Measurements from ENCODE around the gene APEX1. TPM values are rescaled to one million over a fixed set of nuclear protein-coding genes. Genes with fewer than 3 reads are reported as not detected.

APEX1 gene
- total RNA-seq, 1 donor from 2014 or later: 232 TPM

GRCh38 chr14:20477211-20477876 lies 22.3 kb downstream of the APEX1 start:
- Mint-ChIP-seq H3K27ac (ENCODE audit: unreplicated experiment) (peak overlapping the region; percentile 3), H3K36me3 (ENCODE audit: unreplicated experiment) (peaks cover 25% of the 10 kb centered on the region), H3K4me1 (ENCODE audit: unreplicated experiment) (no peaks in the 10 kb centered on the region), H3K4me3 (ENCODE audit: unreplicated experiment) (no peak overlapping the region), H3K9me3 (ENCODE audit: unreplicated experiment) (no peaks in the 10 kb centered on the region), H3K27me3 (ENCODE audit: unreplicated experiment) (peaks cover 5% of the 10 kb centered on the region)
- no peak for TF ChIP-seq CTCF (IDR thresholded peaks at IDR 0.05)
- no peak for DNase-seq (ENCODE audit: extremely low spot score, unreplicated experiment)

- Mint-ChIP-seq H3K4me1 (ENCODE audit: unreplicated experiment) (no peaks in the 10 kb centered on the region), H3K27me3 (ENCODE audit: unreplicated experiment) (peaks cover 19% of the 10 kb centered on the region), H3K4me3 (ENCODE audit: unreplicated experiment) (no peak overlapping the region), H3K27ac (ENCODE audit: unreplicated experiment) (no peak overlapping the region), H3K36me3 (ENCODE audit: unreplicated experiment) (peaks cover 20% of the 10 kb centered on the region), H3K9me3 (ENCODE audit: unreplicated experiment) (no peaks in the 10 kb centered on the region)
- TF ChIP-seq CTCF (IDR thresholded peaks at IDR 0.05): no peak
- DNase-seq (ENCODE audit: extremely low spot score, unreplicated experiment): no peak
Measured at GRCh38 chr14:20478894-20479293, 23.9 kb downstream of the APEX1 start.

- Mint-ChIP-seq H3K27me3 (ENCODE audit: unreplicated experiment) (peaks cover 37% of the 10 kb centered on the region), H3K4me1 (ENCODE audit: unreplicated experiment) (no peaks in the 10 kb centered on the region), H3K27ac (ENCODE audit: unreplicated experiment) (no peak overlapping the region), H3K9me3 (ENCODE audit: unreplicated experiment) (no peaks in the 10 kb centered on the region), H3K36me3 (ENCODE audit: unreplicated experiment) (peaks cover 3% of the 10 kb centered on the region), H3K4me3 (ENCODE audit: unreplicated experiment) (no peak overlapping the region)
- no peak for TF ChIP-seq CTCF (IDR thresholded peaks at IDR 0.05)
- DNase-seq (ENCODE audit: extremely low spot score, unreplicated experiment): no peak
Measured at GRCh38 chr14:20482382-20482781, 27.4 kb downstream of the APEX1 start.

- Mint-ChIP-seq H3K4me3 (ENCODE audit: unreplicated experiment) (no peak overlapping the region), H3K36me3 (ENCODE audit: unreplicated experiment) (no peaks in the 10 kb centered on the region), H3K9me3 (ENCODE audit: unreplicated experiment) (no peaks in the 10 kb centered on the region), H3K27me3 (ENCODE audit: unreplicated experiment) (peaks cover 50% of the 10 kb centered on the region), H3K4me1 (ENCODE audit: unreplicated experiment) (peaks cover 4% of the 10 kb centered on the region), H3K27ac (ENCODE audit: unreplicated experiment) (no peak overlapping the region)
- no peak for TF ChIP-seq CTCF (IDR thresholded peaks at IDR 0.05)
- no peak for DNase-seq (ENCODE audit: extremely low spot score, unreplicated experiment)
Measured at GRCh38 chr14:20485900-20486299, 30.9 kb downstream of the APEX1 start.

- Mint-ChIP-seq H3K27ac (ENCODE audit: unreplicated experiment) (no peak overlapping the region), H3K4me3 (ENCODE audit: unreplicated experiment) (no peak overlapping the region), H3K36me3 (ENCODE audit: unreplicated experiment) (no peaks in the 10 kb centered on the region), H3K27me3 (ENCODE audit: unreplicated experiment) (peaks cover 55% of the 10 kb centered on the region), H3K4me1 (ENCODE audit: unreplicated experiment) (peaks cover 4% of the 10 kb centered on the region), H3K9me3 (ENCODE audit: unreplicated experiment) (no peaks in the 10 kb centered on the region)
- no peak for DNase-seq (ENCODE audit: extremely low spot score, unreplicated experiment)
- no peak for TF ChIP-seq CTCF (IDR thresholded peaks at IDR 0.05)
Measured at GRCh38 chr14:20486684-20487395, 31.8 kb downstream of the APEX1 start.
